HepG2 (cell line): ENCODE results near the gene IFIT5. TPM values are rescaled to one million over a fixed set of nuclear protein-coding genes. Genes with fewer than 3 reads are reported as not detected.
"Not testable (repeated sequence)": the region's sequence is repeated elsewhere in the genome, so short reads cannot be mapped to it uniquely, and the experiment has no call there.

Experiments
- ATAC-seq: fragments of 200-7000 bp; cut with Tn5 transposase; 3 replicates; pipeline ENCODE4 v1.9.1; 2020; ENCODE audit warnings: mild to moderate bottlenecking, moderate library complexity
- BruUV-seq: library from RNA; stranded (reverse); fragments of 400-500 nt; replicated peaks from 2 replicates; lab custom pipeline; 2021; lab: Mats Ljungman, UMichigan
- CTCF ChIA-PET: fragments of 300-600 bp; formaldehyde crosslinking; extraction: SDS; loops from one replicate; lab custom pipeline; 2021; ENCODE audit warnings: low total read pairs, inconsistent platforms, low intra/inter-chr PET ratio; lab: Yijun Ruan, JAX
- POLR2A ChIA-PET: fragments of 350-600 bp; sonication (Branson Sonifier 250); formaldehyde crosslinking; loops from one replicate; lab custom pipeline; 2020; ENCODE audit warnings: antibody characterized with exemption, inconsistent platforms; lab: Yijun Ruan, JAX
- DNase-seq: peaks from one replicate; pipeline ENCODE4 v3.0.0-alpha.2; 2015; ENCODE audit warnings: low spot score
- FAIRE-seq: peaks from 3 replicates; lab custom pipeline; 2011; peaks lifted over from hg19 to GRCh38; lab: Jason Lieb, UNC
- H2AFZ ChIP-seq: one replicate; pipeline ENCODE4 v1.6.1; 2011; ENCODE audit warnings: low read length, inconsistent platforms
- H3K27ac ChIP-seq: fragments of 300-600 bp; 3 replicates; pipeline ENCODE4 v1.8.0; 2011; ENCODE audit warnings: mixed run types, mild to moderate bottlenecking, mixed read lengths, low read length, inconsistent platforms; ENCODE audit not compliant: insufficient read depth; ENCODE audit errors: extremely low read length
- H3K27me3 ChIP-seq, 2 experiments: fragments of 200-600 bp in 1 of 2; 2 replicates in 1 of 2; 3 replicates in 1 of 2; pipeline versions ENCODE4 v1.6.0 to v1.8.0; 2011; ENCODE audit warnings: low read length in 2 of 2, mild to moderate bottlenecking in 2 of 2, moderate library complexity in 2 of 2, inconsistent platforms in 1 of 2; ENCODE audit not compliant: insufficient read depth in 2 of 2, control insufficient read depth in 1 of 2
- H3K36me3 ChIP-seq, 2 experiments: fragments of 200-600 bp in 1 of 2; replicated peaks in 1 of 2; 2 replicates in 1 of 2; 3 replicates in 1 of 2; pipeline versions ENCODE4 v1.5.1 to v1.8.0; 2011; ENCODE audit warnings: low read length in 2 of 2, inconsistent platforms in 1 of 2; ENCODE audit not compliant: insufficient read depth in 2 of 2, control insufficient read depth in 1 of 2
- H3K4me1 ChIP-seq: 2 replicates; pipeline ENCODE4 v1.5.1; 2012; ENCODE audit warnings: low read length, inconsistent platforms; ENCODE audit not compliant: insufficient read depth
- H3K4me2 ChIP-seq: 2 replicates; pipeline ENCODE4 v1.6.0; 2011; ENCODE audit warnings: low read depth, low read length, inconsistent platforms
- H3K4me3 ChIP-seq, 3 experiments: fragments of 200-600 bp in 1 of 3; sonication (generic), shearing (Covaris generic) in 1 of 3; replicated peaks in 1 of 3; 2 replicates each; pipeline ENCODE4 v1.5.1; 2011 to 2016; ENCODE audit warnings: low read length in 3 of 3, inconsistent platforms in 2 of 3, low read depth in 2 of 3, mild to moderate bottlenecking in 2 of 3, control low read depth in 1 of 3, mixed read lengths in 1 of 3; ENCODE audit not compliant: insufficient read depth in 1 of 3
- H3K79me2 ChIP-seq: one replicate; pipeline ENCODE4 v1.6.1; 2011; ENCODE audit warnings: low read length, inconsistent platforms; ENCODE audit not compliant: insufficient read depth
- H3K9ac ChIP-seq: 2 replicates; pipeline ENCODE4 v1.6.0; 2011; ENCODE audit warnings: mild to moderate bottlenecking, low read depth, low read length, inconsistent platforms; ENCODE audit not compliant: insufficient read depth
- H3K9me3 ChIP-seq: 2 replicates; pipeline ENCODE4 v1.5.1; 2012; ENCODE audit warnings: mild to moderate bottlenecking, low read length
- H4K20me1 ChIP-seq: 2 replicates; pipeline ENCODE4 v1.6.0; 2011; ENCODE audit warnings: inconsistent platforms, mild to moderate bottlenecking, low read length, moderate library complexity; ENCODE audit not compliant: insufficient read depth
- CBX5 ChIP-seq: sonication (generic); formaldehyde crosslinking; IDR thresholded peaks from 2 replicates; pipeline ENCODE4 v1.4.0; 2020; ENCODE audit warnings: missing genetic modification reagents, borderline replicate concordance
- DMAP1 ChIP-seq: IDR thresholded peaks from 2 replicates; pipeline ENCODE4 v1.6.1; 2016
- FOXA1 ChIP-seq, 2 experiments: fragments of 450-650 bp in 1 of 2; sonication (generic) in 1 of 2; formaldehyde crosslinking in 1 of 2; IDR thresholded peaks; 2 replicates each; pipeline versions ENCODE4 v1.4.0 to v1.6.1; 2016 to 2020; ENCODE audit warnings: missing genetic modification reagents in 1 of 2
- GABPB1 ChIP-seq: IDR thresholded peaks from 2 replicates; pipeline ENCODE4 v1.6.1; 2016; ENCODE audit warnings: mild to moderate bottlenecking, missing genetic modification reagents, moderate library complexity, missing compliant biosample characterization
- SOX6 ChIP-seq, 2 experiments: fragments of 450-650 bp in 1 of 2; sonication (generic) in 1 of 2; formaldehyde crosslinking in 1 of 2; IDR thresholded peaks; 2 replicates each; pipeline versions ENCODE4 v1.4.0 to v1.6.1; 2017 to 2020; ENCODE audit warnings: antibody characterized with exemption in 1 of 2, mild to moderate bottlenecking in 1 of 2, missing genetic modification reagents in 1 of 2
- SP5 ChIP-seq: IDR thresholded peaks from 2 replicates; pipeline ENCODE4 v1.6.1; 2016; ENCODE audit warnings: low read depth, borderline replicate concordance
- TBX2 ChIP-seq: sonication (generic); formaldehyde crosslinking; IDR thresholded peaks from 2 replicates; pipeline ENCODE4 v1.5.0; 2020; ENCODE audit warnings: missing genetic modification reagents, mild to moderate bottlenecking, borderline replicate concordance
- ZMYM4 ChIP-seq: sonication (generic); formaldehyde crosslinking; IDR thresholded peaks from 2 replicates; pipeline ENCODE4 v1.8.1; 2023; ENCODE audit warnings: mild to moderate bottlenecking, missing genetic modification reagents
- ZNF292 ChIP-seq: sonication (generic); formaldehyde crosslinking; IDR thresholded peaks from 2 replicates; pipeline ENCODE4 v1.8.1; 2022; ENCODE audit warnings: mild to moderate bottlenecking, low read depth, missing genetic modification reagents, borderline replicate concordance
- WGBS: methylation state at CpG from one replicate; pipeline ENCODE4 v1.1.6; 2017; ENCODE audit warnings: low lambda C conversion rate; 5-methylcytosine and 5-hydroxymethylcytosine counted together
- in situ Hi-C: cut with HindIII; loops from 2 replicates; pipeline ENCODE4 v1.10.0; 2017; ENCODE audit warnings: low pct_unique_long_range_greater_than_20kb; ENCODE audit not compliant: extremely low pct_ligation_motif_present
- intact Hi-C: fragments of 100-400 bp; cut with micrococcal nuclease; formaldehyde crosslinking; loops from one replicate; pipeline ENCODE4 v1.10.0; 2022; ENCODE audit not compliant: unreplicated experiment
- polyA plus RNA-seq, 8 experiments: library from polyadenylated mRNA; depleted of rRNA in 3 of 8; stranded (reverse) in 7 of 8; unstranded in 1 of 8; fragments of >200 nt; fragmentation: Illumina TruSeq in 4 of 8; extraction: Trizol in 4 of 8; gene quantifications; 2 replicates each; pipeline versions ENCODE4 v1.2.1 to v1.2.3, GENCODE V29; 2011 to 2016; ENCODE audit warnings: low read depth in 4 of 8, missing spikeins in 1 of 8, mixed read lengths in 1 of 8; ENCODE audit not compliant: insufficient read depth in 1 of 8
- total RNA-seq, 5 experiments: library from RNA; depleted of rRNA; stranded (reverse); fragments of >200 nt; fragmentation: Illumina TruSeq; extraction: Trizol; gene quantifications; 2 replicates each; pipeline ENCODE4 v1.2.3, GENCODE V29; 2016; ENCODE audit warnings: low read depth in 1 of 5
- TF ChIP-seq, protein P1 (sequence below): sonication (generic); formaldehyde crosslinking; IDR thresholded peaks from 2 replicates; pipeline ENCODE4 v1.4.0; 2020; ENCODE audit warnings: missing genetic modification reagents

IFIT5 gene
- total and polyA plus RNA-seq, 2 of the 13 experiments (the other 11 are each of a cell fraction or from before 2014, with no cell fraction given), result 2.2 to 8.3 TPM

DNA sequence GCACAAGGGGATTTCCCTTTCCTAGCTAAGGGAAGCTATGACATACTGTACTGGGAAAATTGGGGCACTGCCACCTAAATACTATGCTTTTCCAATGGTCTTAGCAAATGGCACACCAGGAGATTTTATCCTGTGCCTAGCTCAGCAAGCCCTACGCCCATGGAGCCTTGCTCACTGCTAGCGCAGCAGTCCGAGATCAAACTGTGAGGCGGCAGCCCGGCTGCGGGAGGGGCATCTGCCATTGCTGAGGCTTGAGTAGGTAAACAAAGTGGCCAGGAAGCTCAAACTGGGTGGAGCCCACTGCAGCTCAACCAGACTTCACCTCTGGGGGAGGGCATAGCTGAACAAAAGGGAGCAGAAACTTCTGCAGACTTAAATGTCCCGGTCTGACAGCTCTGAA is 30.5 kb downstream of the IFIT5 start:
- in situ Hi-C loops; CTCF ChIA-PET; H3K27me3 ChIP-seq; H2AFZ ChIP-seq; H3K79me2 ChIP-seq; BruUV-seq; H3K9ac ChIP-seq; H3K36me3 ChIP-seq; intact Hi-C loops; H4K20me1 ChIP-seq; H3K27ac ChIP-seq; TF ChIP-seq SOX6, FOXA1 (IDR thresholded peaks at IDR 0.05): not testable (repeated sequence)
- peak overlapping the region; percentile 46 for H3K4me2 ChIP-seq
- TF ChIP-seq SP5 (CRISPR knock-in tag) (peak; percentile 27; the same call in 1 of the 2 replicates), CBX5 (CRISPR knock-in tag) (peak; percentile 50; the same call in 1 of the 2 replicates), SOX6 (CRISPR knock-in tag; IDR thresholded peaks at IDR 0.05) (peak; percentile 21; the same call in 1 of the 2 replicates), ZNF292 (0 out of 2 replicates have a peak, but pooled peaks have one; percentile 13), GABPB1 (peak; percentile 20; the same call in 1 of the 2 replicates), TBX2 (0 out of 2 replicates have a peak, but pooled peaks have one; percentile 23), DMAP1 (CRISPR knock-in tag) (0 out of 2 replicates have a peak, but pooled peaks have one; percentile 30), FOXA1 (CRISPR knock-in tag; IDR thresholded peaks at IDR 0.05) (peak; percentile 59), ZMYM4 (CRISPR knock-in tag) (peak; percentile 45; the same call in 1 of the 2 replicates)
- TF ChIP-seq, protein P1, sequence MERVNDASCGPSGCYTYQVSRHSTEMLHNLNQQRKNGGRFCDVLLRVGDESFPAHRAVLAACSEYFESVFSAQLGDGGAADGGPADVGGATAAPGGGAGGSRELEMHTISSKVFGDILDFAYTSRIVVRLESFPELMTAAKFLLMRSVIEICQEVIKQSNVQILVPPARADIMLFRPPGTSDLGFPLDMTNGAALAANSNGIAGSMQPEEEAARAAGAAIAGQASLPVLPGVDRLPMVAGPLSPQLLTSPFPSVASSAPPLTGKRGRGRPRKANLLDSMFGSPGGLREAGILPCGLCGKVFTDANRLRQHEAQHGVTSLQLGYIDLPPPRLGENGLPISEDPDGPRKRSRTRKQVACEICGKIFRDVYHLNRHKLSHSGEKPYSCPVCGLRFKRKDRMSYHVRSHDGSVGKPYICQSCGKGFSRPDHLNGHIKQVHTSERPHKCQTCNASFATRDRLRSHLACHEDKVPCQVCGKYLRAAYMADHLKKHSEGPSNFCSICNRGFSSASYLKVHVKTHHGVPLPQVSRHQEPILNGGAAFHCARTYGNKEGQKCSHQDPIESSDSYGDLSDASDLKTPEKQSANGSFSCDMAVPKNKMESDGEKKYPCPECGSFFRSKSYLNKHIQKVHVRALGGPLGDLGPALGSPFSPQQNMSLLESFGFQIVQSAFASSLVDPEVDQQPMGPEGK (CRISPR knock-in tag), result peak; percentile 40; the same call in 1 of the 2 replicates
- peak; percentile 73 for ATAC-seq
- peaks cover 13% of the 10 kb centered on the region for H3K4me1 ChIP-seq
- WGBS, result 2% methylated on average over 6 of the region's 7 CpGs
- POLR2A ChIA-PET, result interaction anchor here (1.0 kb wide), 1 partner anchor 201 kb away, joined by 3 read pairs; no protein-coding TSS in a partner anchor
- FAIRE-seq, result peak; percentile 4
- peak; percentile 19 for DNase-seq
- H3K4me3 ChIP-seq, result peak overlapping the region in 1 of 3 experiments; percentile 9; a peak in 1 of 6 replicates
- H3K9me3 ChIP-seq, result peaks cover 13% of the 10 kb centered on the region
